Measurements from ENCODE around the gene CELSR2. TPM values are rescaled to one million over a fixed set of nuclear protein-coding genes. Genes with fewer than 3 reads are reported as not detected.

Gene CELSR2
- total and polyA plus RNA-seq, 9 donors: 1.2 to 8.6 (median 4.2) TPM

DNA sequence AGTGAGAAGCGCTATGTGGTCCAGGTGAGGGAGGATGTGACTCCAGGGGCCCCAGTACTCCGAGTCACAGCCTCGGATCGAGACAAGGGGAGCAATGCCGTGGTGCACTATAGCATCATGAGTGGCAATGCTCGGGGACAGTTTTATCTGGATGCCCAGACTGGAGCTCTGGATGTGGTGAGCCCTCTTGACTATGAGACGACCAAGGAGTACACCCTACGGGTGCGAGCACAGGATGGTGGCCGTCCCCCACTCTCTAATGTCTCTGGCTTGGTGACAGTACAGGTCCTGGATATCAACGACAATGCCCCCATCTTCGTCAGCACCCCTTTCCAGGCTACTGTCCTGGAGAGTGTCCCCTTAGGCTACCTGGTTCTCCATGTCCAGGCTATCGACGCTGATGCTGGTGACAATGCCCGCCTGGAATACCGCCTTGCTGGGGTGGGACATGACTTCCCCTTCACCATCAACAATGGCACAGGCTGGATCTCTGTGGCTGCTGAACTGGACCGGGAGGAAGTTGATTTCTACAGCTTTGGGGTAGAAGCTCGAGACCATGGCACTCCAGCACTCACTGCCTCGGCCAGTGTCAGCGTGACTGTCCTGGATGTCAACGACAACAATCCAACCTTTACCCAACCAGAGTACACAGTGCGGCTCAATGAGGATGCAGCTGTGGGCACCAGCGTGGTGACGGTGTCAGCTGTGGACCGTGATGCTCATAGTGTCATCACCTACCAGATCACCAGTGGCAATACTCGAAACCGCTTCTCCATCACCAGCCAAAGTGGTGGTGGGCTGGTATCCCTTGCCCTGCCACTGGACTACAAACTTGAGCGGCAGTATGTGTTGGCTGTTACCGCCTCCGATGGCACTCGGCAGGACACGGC, 2.2 kb downstream of the CELSR2 start:
- WGBS (ENCODE audit: insufficient coverage): 95% methylated on average over 32 of the region's 32 CpGs
- Histone ChIP-seq H3K27ac (ENCODE audit: low read length) (no peak overlapping the region), H3K27me3 (ENCODE audit: control insufficient read depth, insufficient read depth, low read length) (peaks cover 14% of the 10 kb centered on the region), H3K4me1 (ENCODE audit: control insufficient read depth, insufficient read depth, low read length) (peaks cover 41% of the 10 kb centered on the region), H3K36me3 (ENCODE audit: control insufficient read depth, insufficient read depth, low read length) (no peaks in the 10 kb centered on the region), H3K4me3 (ENCODE audit: low read length) (no peak overlapping the region), H3K9me3 (replicated peaks; ENCODE audit: control insufficient read depth, low read depth, low read length) (no peaks in the 10 kb centered on the region)
- DNase-seq: no peak

DNA sequence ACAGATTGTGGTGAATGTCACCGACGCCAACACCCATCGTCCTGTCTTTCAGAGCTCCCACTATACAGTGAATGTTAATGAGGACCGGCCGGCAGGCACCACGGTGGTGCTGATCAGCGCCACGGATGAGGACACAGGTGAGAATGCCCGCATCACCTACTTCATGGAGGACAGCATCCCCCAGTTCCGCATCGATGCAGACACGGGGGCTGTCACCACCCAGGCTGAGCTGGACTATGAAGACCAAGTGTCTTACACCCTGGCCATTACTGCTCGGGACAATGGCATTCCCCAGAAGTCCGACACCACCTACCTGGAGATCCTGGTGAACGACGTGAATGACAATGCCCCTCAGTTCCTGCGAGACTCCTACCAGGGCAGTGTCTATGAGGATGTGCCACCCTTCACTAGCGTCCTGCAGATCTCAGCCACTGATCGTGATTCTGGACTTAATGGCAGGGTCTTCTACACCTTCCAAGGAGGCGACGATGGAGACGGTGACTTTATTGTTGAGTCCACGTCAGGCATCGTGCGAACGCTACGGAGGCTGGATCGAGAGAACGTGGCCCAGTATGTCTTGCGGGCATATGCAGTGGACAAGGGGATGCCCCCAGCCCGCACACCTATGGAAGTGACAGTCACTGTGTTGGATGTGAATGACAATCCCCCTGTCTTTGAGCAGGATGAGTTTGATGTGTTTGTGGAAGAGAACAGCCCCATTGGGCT, 3.0 kb downstream of the CELSR2 start:
- DNase-seq: no peak
- H3K27me3 ChIP-seq (ENCODE audit: control insufficient read depth, insufficient read depth, low read length): peaks cover 14% of the 10 kb centered on the region
- H3K4me1 ChIP-seq (ENCODE audit: control insufficient read depth, insufficient read depth, low read length): peaks cover 39% of the 10 kb centered on the region
- H3K9me3 ChIP-seq (replicated peaks; ENCODE audit: control insufficient read depth, low read depth, low read length): no peaks in the 10 kb centered on the region
- no peak overlapping the region for H3K27ac ChIP-seq (ENCODE audit: low read length)
- no peak overlapping the region for H3K4me3 ChIP-seq (ENCODE audit: low read length)
- WGBS (ENCODE audit: insufficient coverage): 98% methylated on average over 30 of the region's 31 CpGs
- H3K36me3 ChIP-seq (ENCODE audit: control insufficient read depth, insufficient read depth, low read length): no peaks in the 10 kb centered on the region

- H3K9me3 ChIP-seq (replicated peaks; ENCODE audit: control insufficient read depth, low read depth, low read length): no peaks in the 10 kb centered on the region
- peaks cover 39% of the 10 kb centered on the region for H3K4me1 ChIP-seq (ENCODE audit: control insufficient read depth, insufficient read depth, low read length)
- no peaks in the 10 kb centered on the region for H3K36me3 ChIP-seq (ENCODE audit: control insufficient read depth, insufficient read depth, low read length)
- H3K4me3 ChIP-seq (ENCODE audit: low read length): peak overlapping the region; percentile 10
- DNase-seq: peak; percentile 70
- H3K27ac ChIP-seq (ENCODE audit: low read length): peak overlapping the region; percentile 90
- WGBS (ENCODE audit: insufficient coverage): 83% methylated on average over 27 of the region's 33 CpGs
- H3K27me3 ChIP-seq (ENCODE audit: control insufficient read depth, insufficient read depth, low read length): peaks cover 14% of the 10 kb centered on the region
Observed at GRCh38 chr1:109252893-109253802, 3.8 kb downstream of the CELSR2 start.

- H3K4me1 ChIP-seq (ENCODE audit: control insufficient read depth, insufficient read depth, low read length): peaks cover 34% of the 10 kb centered on the region
- peaks cover 7% of the 10 kb centered on the region for H3K27me3 ChIP-seq (ENCODE audit: control insufficient read depth, insufficient read depth, low read length)
- H3K4me3 ChIP-seq (ENCODE audit: low read length): peak overlapping the region; percentile 10
- 11% methylated on average over 8 of the region's 9 CpGs for WGBS (ENCODE audit: insufficient coverage)
- H3K27ac ChIP-seq (ENCODE audit: low read length): peak overlapping the region; percentile 90
- peak; percentile 74 for DNase-seq
- no peaks in the 10 kb centered on the region for H3K36me3 ChIP-seq (ENCODE audit: control insufficient read depth, insufficient read depth, low read length)
- no peaks in the 10 kb centered on the region for H3K9me3 ChIP-seq (replicated peaks; ENCODE audit: control insufficient read depth, low read depth, low read length)
Observed at GRCh38 chr1:109253803-109254620, 4.7 kb downstream of the CELSR2 start.

GRCh38 chr1:109254621-109255096, 5.3 kb downstream of the CELSR2 start:
- Histone ChIP-seq H3K4me1 (ENCODE audit: control insufficient read depth, insufficient read depth, low read length) (peaks cover 31% of the 10 kb centered on the region), H3K9me3 (replicated peaks; ENCODE audit: control insufficient read depth, low read depth, low read length) (no peaks in the 10 kb centered on the region), H3K27me3 (ENCODE audit: control insufficient read depth, insufficient read depth, low read length) (peaks cover 7% of the 10 kb centered on the region), H3K4me3 (ENCODE audit: low read length) (no peak overlapping the region), H3K36me3 (ENCODE audit: control insufficient read depth, insufficient read depth, low read length) (no peaks in the 10 kb centered on the region), H3K27ac (ENCODE audit: low read length) (peak overlapping the region; percentile 90)
- no peak for DNase-seq
- 49% methylated on average over 3 of the region's 7 CpGs for whole genome bisulfite sequencing (ENCODE audit: insufficient coverage)

DNA sequence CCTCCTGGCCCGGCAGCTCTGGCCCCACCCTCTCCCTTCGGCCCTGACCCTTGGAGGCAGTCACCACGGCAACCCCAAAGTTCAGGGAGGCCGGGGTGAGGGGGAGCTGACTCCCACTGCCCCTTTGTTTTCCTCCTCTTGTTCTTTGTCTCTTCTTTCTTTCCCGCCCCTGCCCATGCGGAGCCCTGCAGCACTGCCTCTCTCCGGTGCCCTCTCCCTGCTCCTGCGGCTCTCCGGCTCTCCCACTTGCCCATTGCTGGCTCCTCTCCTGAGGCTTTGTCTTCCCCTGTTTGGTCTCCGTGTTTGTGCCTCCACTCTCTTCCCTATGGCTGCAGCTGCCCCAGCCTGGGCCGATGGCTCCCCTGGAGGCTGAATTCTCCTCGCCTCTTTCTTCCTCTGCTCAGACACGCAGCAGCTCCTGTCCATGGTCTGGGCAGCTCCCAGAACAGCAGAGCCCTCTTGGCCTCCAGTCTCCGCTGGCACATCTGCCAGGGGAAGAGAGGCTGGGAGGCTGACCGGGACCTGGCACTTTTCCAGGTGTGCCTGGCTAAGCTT, 5.8 kb downstream of the CELSR2 start:
- no peak for DNase-seq
- no peaks in the 10 kb centered on the region for H3K36me3 ChIP-seq (ENCODE audit: control insufficient read depth, insufficient read depth, low read length)
- no peak overlapping the region for H3K27ac ChIP-seq (ENCODE audit: low read length)
- peaks cover 4% of the 10 kb centered on the region for H3K27me3 ChIP-seq (ENCODE audit: control insufficient read depth, insufficient read depth, low read length)
- 41% methylated on average over 14 of the region's 15 CpGs for WGBS (ENCODE audit: insufficient coverage)
- peaks cover 29% of the 10 kb centered on the region for H3K4me1 ChIP-seq (ENCODE audit: control insufficient read depth, insufficient read depth, low read length)
- no peak overlapping the region for H3K4me3 ChIP-seq (ENCODE audit: low read length)
- no peaks in the 10 kb centered on the region for H3K9me3 ChIP-seq (replicated peaks; ENCODE audit: control insufficient read depth, low read depth, low read length)

GRCh38 chr1:109255678-109256077, 6.3 kb downstream of the CELSR2 start:
- Histone ChIP-seq H3K4me3 (ENCODE audit: low read length) (no peak overlapping the region), H3K27ac (ENCODE audit: low read length) (no peak overlapping the region), H3K9me3 (replicated peaks; ENCODE audit: control insufficient read depth, low read depth, low read length) (no peaks in the 10 kb centered on the region), H3K4me1 (ENCODE audit: control insufficient read depth, insufficient read depth, low read length) (peaks cover 28% of the 10 kb centered on the region), H3K27me3 (ENCODE audit: control insufficient read depth, insufficient read depth, low read length) (no peaks in the 10 kb centered on the region), H3K36me3 (ENCODE audit: control insufficient read depth, insufficient read depth, low read length) (no peaks in the 10 kb centered on the region)
- no CpG with 5 or more reads among the region's 5 CpGs for WGBS (ENCODE audit: insufficient coverage)
- no peak for DNase-seq

DNA sequence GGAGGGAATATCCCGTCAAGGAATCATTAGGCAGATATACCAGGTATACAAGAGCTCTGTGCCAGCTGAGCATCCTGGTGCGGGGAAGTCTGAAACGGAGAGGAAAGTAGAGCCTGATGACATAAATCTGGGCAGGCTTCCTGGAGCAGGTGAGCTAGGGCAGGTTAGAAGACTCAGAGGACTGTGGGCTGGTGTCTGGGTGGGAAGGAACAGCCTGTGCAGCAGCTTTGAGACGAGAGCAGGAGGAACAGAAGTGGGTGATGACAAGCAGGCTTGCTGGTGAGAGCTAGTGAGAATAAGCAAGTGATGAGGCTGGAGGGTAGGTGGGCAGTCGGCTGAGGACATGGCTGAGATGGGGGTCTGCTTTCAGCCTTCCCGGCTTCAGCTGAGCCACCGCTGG, 6.7 kb downstream of the CELSR2 start:
- no peaks in the 10 kb centered on the region for H3K27me3 ChIP-seq (ENCODE audit: control insufficient read depth, insufficient read depth, low read length)
- H3K4me1 ChIP-seq (ENCODE audit: control insufficient read depth, insufficient read depth, low read length): peaks cover 28% of the 10 kb centered on the region
- 71% methylated on average over 5 of the region's 7 CpGs for WGBS (ENCODE audit: insufficient coverage)
- DNase-seq: no peak
- H3K27ac ChIP-seq (ENCODE audit: low read length): no peak overlapping the region
- H3K9me3 ChIP-seq (replicated peaks; ENCODE audit: control insufficient read depth, low read depth, low read length): no peaks in the 10 kb centered on the region
- no peaks in the 10 kb centered on the region for H3K36me3 ChIP-seq (ENCODE audit: control insufficient read depth, insufficient read depth, low read length)
- H3K4me3 ChIP-seq (ENCODE audit: low read length): no peak overlapping the region
